Thoracic aorta (tissue), 2 donors: ENCODE results near the gene NELL1. TPM values are rescaled to one million over a fixed set of nuclear protein-coding genes. Genes with fewer than 3 reads are reported as not detected.

ENCODE experiments used
- ATAC-seq: fragments of 150-250 bp; one replicate; pipeline ENCODE4 v1.8.0; 2017; ENCODE audit warnings: low read depth; ENCODE audit not compliant: insufficient number of reproducible peaks, low FRiP score
- DNase-seq: peaks from one replicate; pipeline ENCODE4 v3.0.0-alpha.2; 2020; ENCODE audit warnings: low spot score
- H3K27ac ChIP-seq, 2 donors: fragments of 200-600 bp; sonication (generic); 1 replicate in 1 of 2; 2 replicates in 1 of 2; pipeline ENCODE4 v1.5.1; 2016; ENCODE audit warnings: mild to moderate bottlenecking in 2 of 2, moderate library complexity in 2 of 2
- H3K27me3 ChIP-seq: fragments of 200-600 bp; sonication (generic); replicated peaks from 2 replicates; pipeline ENCODE4 v1.6.0; 2016; ENCODE audit warnings: mild to moderate bottlenecking; ENCODE audit not compliant: insufficient read depth
- H3K36me3 ChIP-seq: fragments of 200-600 bp; sonication (generic); one replicate; pipeline ENCODE4 v1.5.1; 2016
- H3K4me1 ChIP-seq, 2 donors: fragments of 200-600 bp; sonication (generic); 1 replicate in 1 of 2; 2 replicates in 1 of 2; pipeline versions ENCODE4 v1.5.1 to v1.6.0; 2016; ENCODE audit warnings: low read depth in 2 of 2, mild to moderate bottlenecking in 1 of 2; ENCODE audit not compliant: control insufficient read depth in 1 of 2
- H3K4me3 ChIP-seq: fragments of 200-600 bp; sonication (generic); 2 replicates; pipeline ENCODE4 v1.5.1; 2016; ENCODE audit warnings: mild to moderate bottlenecking
- H3K9me3 ChIP-seq: fragments of 200-600 bp; sonication (generic); 2 replicates; pipeline ENCODE4 v1.5.1; 2016
- CTCF ChIP-seq: fragments of 200-600 bp; sonication (generic); IDR thresholded peaks from one replicate; pipeline ENCODE4 v1.5.1; 2019; ENCODE audit warnings: antibody characterized with exemption
- total RNA-seq, 2 donors: library from RNA; depleted of rRNA; stranded (reverse); fragments of >200 nt; gene quantifications; one replicate each; pipeline versions ENCODE4 v1.1.0 to v1.2.3, GENCODE V29; 2016

NELL1 gene
- total RNA-seq, 2 donors from 2014 or later = 0.78 TPM; not detected in 1

GRCh38 chr11:20634781-20635180, 34.6 kb upstream of the NELL1 start:
- H3K27me3 ChIP-seq = no peaks in the 10 kb centered on the region
- no peak overlapping the region for H3K4me3 ChIP-seq
- DNase-seq (no peak), ATAC-seq (no peak)
- H3K36me3 ChIP-seq = no peaks in the 10 kb centered on the region
- H3K27ac ChIP-seq = no peak overlapping the region
- H3K9me3 ChIP-seq = no peaks in the 10 kb centered on the region
- H3K4me1 ChIP-seq = no peaks in the 10 kb centered on the region
- TF ChIP-seq CTCF = no peak

- no peaks in the 10 kb centered on the region for H3K36me3 ChIP-seq
- no peak for TF ChIP-seq CTCF
- no peaks in the 10 kb centered on the region for H3K9me3 ChIP-seq
- H3K27me3 ChIP-seq = no peaks in the 10 kb centered on the region
- H3K27ac ChIP-seq = no peak overlapping the region
- DNase-seq (no peak), ATAC-seq (no peak)
- no peak overlapping the region for H3K4me3 ChIP-seq
- H3K4me1 ChIP-seq = no peaks in the 10 kb centered on the region
Observed at GRCh38 chr11:20638074-20638473, 31.3 kb upstream of the NELL1 start.

- Histone ChIP-seq H3K9me3 (no peaks in the 10 kb centered on the region), H3K4me3 (no peak overlapping the region), H3K27me3 (no peaks in the 10 kb centered on the region), H3K27ac (no peak overlapping the region), H3K36me3 (no peaks in the 10 kb centered on the region), H3K4me1 (no peaks in the 10 kb centered on the region)
- TF ChIP-seq CTCF = no peak
- no peak for DNase-seq
- ATAC-seq = no peak
Observed at GRCh38 chr11:20639688-20640087, 29.7 kb upstream of the NELL1 start.

GRCh38 chr11:20640401-20640800, 29.0 kb upstream of the NELL1 start:
- ATAC-seq (no peak), DNase-seq (no peak)
- Histone ChIP-seq H3K36me3 (no peaks in the 10 kb centered on the region), H3K4me1 (no peaks in the 10 kb centered on the region), H3K27ac (no peak overlapping the region), H3K4me3 (no peak overlapping the region), H3K27me3 (no peaks in the 10 kb centered on the region), H3K9me3 (no peaks in the 10 kb centered on the region)
- TF ChIP-seq CTCF = no peak

- no peak for TF ChIP-seq CTCF
- Histone ChIP-seq H3K9me3 (no peaks in the 10 kb centered on the region), H3K27me3 (no peaks in the 10 kb centered on the region), H3K27ac (no peak overlapping the region), H3K36me3 (no peaks in the 10 kb centered on the region), H3K4me3 (no peak overlapping the region), H3K4me1 (no peaks in the 10 kb centered on the region)
- ATAC-seq (no peak), DNase-seq (no peak)
Observed at GRCh38 chr11:20644360-20644759, 25.0 kb upstream of the NELL1 start.
